ENCODE measurements around the gene IRF9.

IRF9 gene

DNA sequence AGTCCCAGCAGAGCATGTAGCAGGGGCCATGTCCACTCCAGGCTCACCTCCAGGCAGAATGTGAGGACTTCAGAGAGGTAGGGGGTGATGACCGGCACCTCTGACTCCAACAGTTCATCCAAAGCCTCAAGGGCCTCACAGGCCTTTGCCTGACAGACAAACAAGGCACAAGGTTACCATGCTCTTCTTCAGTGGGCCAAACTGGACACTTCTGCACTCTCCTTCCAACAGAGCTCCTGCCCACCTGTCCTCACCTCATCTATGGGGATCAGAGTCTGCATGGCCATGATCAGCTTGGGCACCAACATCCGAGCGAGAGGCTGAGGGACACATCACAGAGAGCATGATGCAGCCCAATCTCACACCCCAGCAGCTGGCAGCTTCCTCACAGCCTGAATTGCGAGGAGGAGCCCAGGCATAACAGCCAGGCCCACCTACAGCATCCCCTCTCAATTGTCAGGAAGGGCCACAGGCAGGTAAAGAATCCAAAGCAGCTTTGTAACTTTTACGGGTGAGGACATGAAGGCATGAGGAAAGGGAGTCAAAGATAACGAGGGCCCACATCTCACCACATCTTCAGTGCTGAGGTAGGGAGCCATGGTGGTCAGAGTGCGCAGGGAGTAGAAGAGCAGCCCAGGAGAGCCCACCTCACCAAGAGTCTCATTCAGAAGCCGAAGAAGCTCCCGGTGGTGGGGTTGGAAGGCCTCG is 25.9 kb downstream of the IRF9 start (continued):
- no peak for TF ChIP-seq ZBTB49 (tag by site-specific recombination; IDR thresholded peaks at IDR 0.05; ENCODE audit: low read depth)
- no peak for TF ChIP-seq ZNF501 (tag by site-specific recombination; IDR thresholded peaks at IDR 0.05)
- no peak for TF ChIP-seq ZNF138 (tag by site-specific recombination; IDR thresholded peaks at IDR 0.05; ENCODE audit: borderline replicate concordance)
- no peak for TF ChIP-seq ZNF202 (tag by site-specific recombination; IDR thresholded peaks at IDR 0.05; ENCODE audit: borderline replicate concordance)
- no peak for TF ChIP-seq ZNF843 (tag by site-specific recombination; IDR thresholded peaks at IDR 0.05)

GRCh38 chr14:24187539-24187915 is 26.5 kb downstream of the IRF9 start:
- CTCF ChIA-PET = interaction anchor here (0.6 to 3.0 kb wide), 2 partner anchors 26 to 211 kb away, joined by 3 to 12 read pairs; partner anchors contain the start of gene IRF9
- no peak for TF ChIP-seq ZNF433 (tag by site-specific recombination; IDR thresholded peaks at IDR 0.05; ENCODE audit: low read depth)
- no peak for TF ChIP-seq ZNF121 (tag by site-specific recombination; IDR thresholded peaks at IDR 0.05)
- TF ChIP-seq ZNF140 (tag by site-specific recombination; IDR thresholded peaks at IDR 0.05) = no peak
- TF ChIP-seq ZNF280D (tag by site-specific recombination; IDR thresholded peaks at IDR 0.05) = no peak
- TF ChIP-seq GLI4 (tag by site-specific recombination; IDR thresholded peaks at IDR 0.05) = no peak
- TF ChIP-seq ZNF292 (tag by site-specific recombination; IDR thresholded peaks at IDR 0.05; ENCODE audit: borderline replicate concordance, low read depth) = no peak
- TF ChIP-seq SP2 (tag by site-specific recombination; IDR thresholded peaks at IDR 0.05) = no peak
- TF ChIP-seq ZNF521 (tag by site-specific recombination; IDR thresholded peaks at IDR 0.05) = no peak
- TF ChIP-seq ZNF174 (tag by site-specific recombination; IDR thresholded peaks at IDR 0.05) = no peak
- no peak for TF ChIP-seq TCF7L2 (IDR thresholded peaks at IDR 0.05; ENCODE audit: borderline replicate concordance, low read depth, low read length)
- TF ChIP-seq, protein P1, sequence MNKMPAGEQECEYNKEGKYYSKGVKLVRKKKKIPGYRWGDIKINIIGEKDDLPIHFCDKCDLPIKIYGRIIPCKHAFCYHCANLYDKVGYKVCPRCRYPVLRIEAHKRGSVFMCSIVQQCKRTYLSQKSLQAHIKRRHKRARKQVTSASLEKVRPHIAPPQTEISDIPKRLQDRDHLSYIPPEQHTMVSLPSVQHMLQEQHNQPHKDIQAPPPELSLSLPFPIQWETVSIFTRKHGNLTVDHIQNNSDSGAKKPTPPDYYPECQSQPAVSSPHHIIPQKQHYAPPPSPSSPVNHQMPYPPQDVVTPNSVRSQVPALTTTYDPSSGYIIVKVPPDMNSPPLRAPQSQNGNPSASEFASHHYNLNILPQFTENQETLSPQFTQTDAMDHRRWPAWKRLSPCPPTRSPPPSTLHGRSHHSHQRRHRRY (tag by site-specific recombination; IDR thresholded peaks at IDR 0.05) = no peak
- TF ChIP-seq, protein P2, sequence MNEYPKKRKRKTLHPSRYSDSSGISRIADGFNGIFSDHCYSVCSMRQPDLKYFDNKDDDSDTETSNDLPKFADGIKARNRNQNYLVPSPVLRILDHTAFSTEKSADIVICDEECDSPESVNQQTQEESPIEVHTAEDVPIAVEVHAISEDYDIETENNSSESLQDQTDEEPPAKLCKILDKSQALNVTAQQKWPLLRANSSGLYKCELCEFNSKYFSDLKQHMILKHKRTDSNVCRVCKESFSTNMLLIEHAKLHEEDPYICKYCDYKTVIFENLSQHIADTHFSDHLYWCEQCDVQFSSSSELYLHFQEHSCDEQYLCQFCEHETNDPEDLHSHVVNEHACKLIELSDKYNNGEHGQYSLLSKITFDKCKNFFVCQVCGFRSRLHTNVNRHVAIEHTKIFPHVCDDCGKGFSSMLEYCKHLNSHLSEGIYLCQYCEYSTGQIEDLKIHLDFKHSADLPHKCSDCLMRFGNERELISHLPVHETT (tag by site-specific recombination; IDR thresholded peaks at IDR 0.05) = no peak
- TF ChIP-seq SALL2 (tag by site-specific recombination; IDR thresholded peaks at IDR 0.05; ENCODE audit: borderline replicate concordance) = no peak
- TF ChIP-seq ZNF776 (tag by site-specific recombination; IDR thresholded peaks at IDR 0.05; ENCODE audit: borderline replicate concordance) = no peak
- H3K4me3 ChIP-seq (ENCODE audit: low read depth, low read length) = peak overlapping the region; percentile 84; the same call in 1 of the 2 replicates
- H3K36me3 ChIP-seq (ENCODE audit: control insufficient read depth in 2 of 2, insufficient read depth in 1 of 2, low read length in 2 of 2) = peaks cover 6 to 81% of the 10 kb centered on the region in 2 experiments
- no peak overlapping the region for H3K27ac ChIP-seq (ENCODE audit: extremely low read depth, low read depth, low read length)
- peaks cover 7% of the 10 kb centered on the region; the same call in 1 of the 2 replicates for H3K4me1 ChIP-seq (ENCODE audit: control insufficient read depth, insufficient read depth, low read length)
- no peaks in the 10 kb centered on the region for H3K9me3 ChIP-seq (ENCODE audit: control insufficient read depth, insufficient read depth, low read depth, low read length)
- POLR2A ChIA-PET = interaction anchor here (1.0 to 2.0 kb wide), 3 partner anchors 8 to 51 kb away, joined by 4 to 10 read pairs (median 5); partner anchors contain the start of genes CHMP4A, PSME1 and TM9SF1
